Right lobe of liver (tissue), 4 donors: Measurements from ENCODE around the gene NRXN2.

Experiments
- POLR2A ChIP-seq: fragments of 450-650 bp; IDR thresholded peaks from one replicate; pipeline ENCODE4 v1.6.1; 2017; ENCODE audit warnings: antibody characterized with exemption, mild to moderate bottlenecking
- TF ChIP-seq, protein P1 (sequence below), 4 donors: fragments of 200-600 bp in 3 of 4; fragments of 450-650 bp in 1 of 4; IDR thresholded peaks; one replicate each; pipeline versions ENCODE4 v1.5.1 to v1.8.0; 2016 to 2022; ENCODE audit warnings: antibody characterized with exemption in 4 of 4, mild to moderate bottlenecking in 2 of 4
- donor health status: DM: no; HTN: no; CAD: no.
- donor health status: DM: no; HTN: no; CAD: no.
- donor health status: DM: no; HTN: yes; CAD: no.

DNA sequence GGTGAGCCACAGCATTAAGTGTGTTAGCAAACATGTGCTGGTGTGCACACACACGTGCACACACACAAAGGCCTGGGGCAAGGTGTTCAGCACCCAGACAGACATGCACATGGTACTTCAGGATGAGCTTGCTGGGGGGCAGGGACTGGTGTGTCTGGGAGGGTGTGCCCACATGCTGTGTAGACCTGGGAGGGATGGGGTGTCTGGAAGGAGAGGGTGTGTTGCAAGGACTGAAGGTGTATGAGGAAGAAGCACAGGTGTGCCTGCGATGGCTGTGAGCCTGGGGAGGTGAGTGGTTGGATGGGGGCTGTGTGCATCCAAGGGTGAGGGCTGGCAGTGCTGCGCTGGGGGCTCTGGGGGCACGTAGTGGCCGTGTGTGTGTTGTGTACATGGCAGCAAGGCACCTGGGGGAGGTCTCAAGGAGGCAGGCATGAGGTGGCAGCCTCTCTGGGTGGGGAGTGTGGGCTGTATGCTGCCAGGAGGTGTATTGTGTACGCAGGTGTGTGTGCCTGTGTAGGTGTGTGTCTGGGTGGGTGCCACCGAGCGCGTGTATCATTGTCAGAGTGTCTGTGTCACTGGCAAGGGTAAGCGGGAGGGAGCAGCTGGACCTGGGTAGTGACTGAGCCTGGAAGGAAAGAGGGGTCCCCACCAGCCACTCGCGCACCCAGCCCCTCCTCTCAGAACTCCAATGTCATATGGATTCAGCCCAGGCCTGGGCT is 2.2 kb downstream of the NRXN2 start:
- no peak for TF ChIP-seq POLR2A
- TF ChIP-seq, protein P1, sequence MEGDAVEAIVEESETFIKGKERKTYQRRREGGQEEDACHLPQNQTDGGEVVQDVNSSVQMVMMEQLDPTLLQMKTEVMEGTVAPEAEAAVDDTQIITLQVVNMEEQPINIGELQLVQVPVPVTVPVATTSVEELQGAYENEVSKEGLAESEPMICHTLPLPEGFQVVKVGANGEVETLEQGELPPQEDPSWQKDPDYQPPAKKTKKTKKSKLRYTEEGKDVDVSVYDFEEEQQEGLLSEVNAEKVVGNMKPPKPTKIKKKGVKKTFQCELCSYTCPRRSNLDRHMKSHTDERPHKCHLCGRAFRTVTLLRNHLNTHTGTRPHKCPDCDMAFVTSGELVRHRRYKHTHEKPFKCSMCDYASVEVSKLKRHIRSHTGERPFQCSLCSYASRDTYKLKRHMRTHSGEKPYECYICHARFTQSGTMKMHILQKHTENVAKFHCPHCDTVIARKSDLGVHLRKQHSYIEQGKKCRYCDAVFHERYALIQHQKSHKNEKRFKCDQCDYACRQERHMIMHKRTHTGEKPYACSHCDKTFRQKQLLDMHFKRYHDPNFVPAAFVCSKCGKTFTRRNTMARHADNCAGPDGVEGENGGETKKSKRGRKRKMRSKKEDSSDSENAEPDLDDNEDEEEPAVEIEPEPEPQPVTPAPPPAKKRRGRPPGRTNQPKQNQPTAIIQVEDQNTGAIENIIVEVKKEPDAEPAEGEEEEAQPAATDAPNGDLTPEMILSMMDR (IDR thresholded peaks at IDR 0.05): no peak
